Measurements from ENCODE around the gene FGF5. TPM values are rescaled to one million over a fixed set of nuclear protein-coding genes. Genes with fewer than 3 reads are reported as not detected.

FGF5 gene, protein sequence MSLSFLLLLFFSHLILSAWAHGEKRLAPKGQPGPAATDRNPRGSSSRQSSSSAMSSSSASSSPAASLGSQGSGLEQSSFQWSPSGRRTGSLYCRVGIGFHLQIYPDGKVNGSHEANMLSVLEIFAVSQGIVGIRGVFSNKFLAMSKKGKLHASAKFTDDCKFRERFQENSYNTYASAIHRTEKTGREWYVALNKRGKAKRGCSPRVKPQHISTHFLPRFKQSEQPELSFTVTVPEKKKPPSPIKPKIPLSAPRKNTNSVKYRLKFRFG
- 2.3 and 5.8 TPM in 2 replicates for total RNA-seq

DNA sequence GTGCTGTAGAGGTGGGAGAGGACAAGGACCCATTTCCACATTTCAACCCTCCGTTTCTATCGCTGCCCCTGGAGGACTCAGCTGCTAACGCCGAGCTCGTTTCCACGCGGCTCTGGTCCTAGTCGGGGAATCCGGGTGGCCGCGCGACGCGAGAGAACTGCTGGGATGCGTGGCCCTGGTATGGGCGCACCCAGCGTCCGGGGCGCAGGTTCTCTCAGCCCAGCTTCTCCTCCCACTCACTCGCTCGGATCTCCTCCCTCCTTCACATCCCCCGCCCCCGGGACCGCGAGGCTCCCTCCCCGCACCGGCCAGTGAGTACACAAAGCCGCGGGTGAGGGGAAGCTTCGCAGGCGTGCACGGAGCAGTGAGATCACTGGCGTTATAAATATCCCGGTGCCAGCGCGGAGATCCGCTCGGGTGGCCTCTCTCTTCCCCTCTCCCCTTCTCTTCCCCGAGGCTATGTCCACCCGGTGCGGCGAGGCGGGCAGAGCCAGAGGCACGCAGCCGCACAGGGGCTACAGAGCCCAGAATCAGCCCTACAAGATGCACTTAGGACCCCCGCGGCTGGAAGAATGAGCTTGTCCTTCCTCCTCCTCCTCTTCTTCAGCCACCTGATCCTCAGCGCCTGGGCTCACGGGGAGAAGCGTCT is at the start of gene FGF5:
TSS of gene FGF5 (plus strand) at position 412 of the 649 bp plus-strand sequence. CDS start at position 573, 161 bp downstream.
- peak; percentile 43 for DNase-seq (ENCODE audit: low read depth)
- TF ChIP-seq CTCF (conservative IDR thresholded peaks at IDR 0.05; ENCODE audit: low read depth, low read length), result no peak
- H3K4me3 ChIP-seq (ENCODE audit: low read depth, low read length), result peak within 1 kb of the TSS; percentile 80

DNA sequence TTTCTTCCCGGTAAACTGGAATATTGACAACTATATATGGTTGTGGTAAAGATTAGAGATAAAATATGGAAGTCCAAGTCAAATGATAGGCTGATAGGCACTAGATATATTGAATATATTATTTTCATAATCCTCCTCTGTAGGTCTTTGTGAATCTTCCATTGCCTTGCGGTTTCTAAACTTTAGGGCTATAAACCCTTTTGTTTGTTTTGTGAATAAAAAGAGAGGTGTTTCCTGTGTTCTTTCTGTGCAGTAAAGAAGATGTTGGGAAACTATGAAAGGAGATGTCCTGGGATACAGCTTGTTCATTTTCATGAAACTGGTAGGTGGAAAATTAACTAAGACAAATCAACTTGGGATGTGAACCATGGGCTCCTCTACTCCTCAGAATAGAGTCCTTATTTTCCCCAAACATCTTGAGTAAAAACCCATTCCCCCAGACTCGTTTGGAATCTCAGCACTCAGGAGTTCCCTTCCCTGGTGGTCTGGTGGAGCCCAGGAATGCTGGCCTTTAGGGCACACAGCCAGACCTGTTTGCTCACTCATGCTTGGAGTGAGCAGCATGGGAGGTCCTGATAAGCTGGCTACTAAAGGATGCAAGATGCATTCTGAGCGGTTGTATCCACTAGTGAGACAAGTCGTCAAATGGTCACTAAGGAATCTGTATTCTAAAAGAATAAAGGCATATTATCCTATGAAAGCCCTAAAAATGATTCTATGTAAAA is 47.0 kb upstream of the FGF5 start:
- no peak for DNase-seq (ENCODE audit: low read depth)
- TF ChIP-seq CTCF (conservative IDR thresholded peaks at IDR 0.05; ENCODE audit: low read depth, low read length), result no peak
- no peak overlapping the region for H3K4me3 ChIP-seq (ENCODE audit: low read depth, low read length)

DNA sequence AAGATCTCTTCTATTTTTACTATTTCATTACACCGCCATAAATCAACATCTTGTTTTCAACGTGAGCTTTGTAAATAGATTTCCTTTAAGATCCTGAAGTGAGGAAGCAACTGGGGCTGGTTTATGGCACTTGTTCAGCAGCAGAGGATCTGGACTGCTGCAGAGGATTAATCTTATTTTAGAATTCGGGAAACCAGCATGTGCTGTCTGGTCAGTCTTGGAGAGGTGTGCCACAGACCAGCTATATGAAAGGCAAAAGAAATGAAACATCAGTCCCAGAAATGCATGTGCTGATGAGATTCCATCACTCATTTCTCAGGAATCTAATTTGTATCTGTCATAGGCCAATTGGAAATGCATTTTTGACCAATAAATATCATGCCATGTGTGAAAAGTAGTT is 45.8 kb upstream of the FGF5 start:
- TF ChIP-seq CTCF (conservative IDR thresholded peaks at IDR 0.05; ENCODE audit: low read depth, low read length), result no peak
- no peak overlapping the region for H3K4me3 ChIP-seq (ENCODE audit: low read depth, low read length)
- no peak for DNase-seq (ENCODE audit: low read depth)

- no peak for DNase-seq (ENCODE audit: low read depth)
- no peak overlapping the region for H3K4me3 ChIP-seq (ENCODE audit: low read depth, low read length)
- TF ChIP-seq CTCF (conservative IDR thresholded peaks at IDR 0.05; ENCODE audit: low read depth, low read length), result peak; percentile 50
Measured at GRCh38 chr4:80221161-80221560, 45.3 kb upstream of the FGF5 start.

GRCh38 chr4:80225595-80225994 is 40.9 kb upstream of the FGF5 start:
- H3K4me3 ChIP-seq (ENCODE audit: low read depth, low read length), result no peak overlapping the region
- TF ChIP-seq CTCF (conservative IDR thresholded peaks at IDR 0.05; ENCODE audit: low read depth, low read length), result no peak
- no peak for DNase-seq (ENCODE audit: low read depth)

DNA sequence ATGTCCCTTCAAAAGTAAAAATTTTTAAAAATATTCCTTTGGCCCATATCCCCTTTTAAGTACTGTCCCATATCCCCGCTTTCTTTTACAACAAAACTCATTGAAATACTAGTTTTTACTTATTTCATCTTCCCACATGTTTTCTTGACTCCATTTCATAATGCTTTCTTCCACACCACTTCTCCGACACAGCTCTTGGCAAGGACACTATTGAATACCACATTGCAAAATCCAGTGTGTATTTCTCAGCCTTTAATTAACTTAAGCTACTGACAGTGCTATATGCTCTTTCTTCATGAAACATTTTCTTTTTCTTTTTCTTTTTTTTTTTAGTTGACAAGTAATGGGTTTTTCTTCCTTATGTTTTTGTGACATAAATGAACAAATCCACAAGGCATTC is 40.4 kb upstream of the FGF5 start:
- DNase-seq (ENCODE audit: low read depth), result no peak
- H3K4me3 ChIP-seq (ENCODE audit: low read depth, low read length), result no peak overlapping the region
- TF ChIP-seq CTCF (conservative IDR thresholded peaks at IDR 0.05; ENCODE audit: low read depth, low read length), result no peak

All from epithelial cell of proximal tubule (primary cell).